ENCODE results near the gene ZFP2.

ZFP2 gene

GRCh38 chr5:178899289-178899688 is 3.6 kb downstream of the ZFP2 start:
- no peak for DNase-seq (ENCODE audit: low read depth)
- TF ChIP-seq CTCF (conservative IDR thresholded peaks at IDR 0.05; ENCODE audit: control insufficient read depth, insufficient read depth, low read depth, low read length), result no peak
- H3K4me3 ChIP-seq (ENCODE audit: control insufficient read depth, low read depth, low read length), result no peak overlapping the region

- peak; percentile 30 for DNase-seq (ENCODE audit: low read depth)
- no peak overlapping the region for H3K4me3 ChIP-seq (ENCODE audit: control insufficient read depth, low read depth, low read length)
- TF ChIP-seq CTCF (conservative IDR thresholded peaks at IDR 0.05; ENCODE audit: control insufficient read depth, insufficient read depth, low read depth, low read length), result no peak
Measured at GRCh38 chr5:178902849-178903248, 7.1 kb downstream of the ZFP2 start.

GRCh38 chr5:178931846-178932760 is 36.4 kb downstream of the ZFP2 start:
- no peak for TF ChIP-seq CTCF (conservative IDR thresholded peaks at IDR 0.05; ENCODE audit: control insufficient read depth, insufficient read depth, low read depth, low read length)
- H3K4me3 ChIP-seq (ENCODE audit: control insufficient read depth, low read depth, low read length), result no peak overlapping the region
- DNase-seq (ENCODE audit: low read depth), result no peak

- DNase-seq (ENCODE audit: low read depth), result peak; percentile 91
- H3K4me3 ChIP-seq (ENCODE audit: control insufficient read depth, low read depth, low read length), result peak within 1 kb of the TSS; percentile 55
Measured at GRCh38 chr5:178940569-178941360, 45.1 kb downstream of the ZFP2 start, which contains the start of gene ZNF454. Gene ZNF454, plus strand, starts transcription at chr5:178941198. Its CDS starts 1,594 bp downstream, at chr5:178942792.

GRCh38 chr5:178941361-178941760 is 45.6 kb downstream of the ZFP2 start:
- peak overlapping the region; percentile 55 for H3K4me3 ChIP-seq (ENCODE audit: control insufficient read depth, low read depth, low read length)
- TF ChIP-seq CTCF (conservative IDR thresholded peaks at IDR 0.05; ENCODE audit: control insufficient read depth, insufficient read depth, low read depth, low read length), result no peak
- no peak for DNase-seq (ENCODE audit: low read depth)

More at GRCh38 chr5:178940569-178941360, 45.1 kb downstream of the ZFP2 start, which contains the start of gene ZNF454:
- TF ChIP-seq CTCF (conservative IDR thresholded peaks at IDR 0.05; ENCODE audit: control insufficient read depth, insufficient read depth, low read depth, low read length), result no peak

- no peak for TF ChIP-seq CTCF (conservative IDR thresholded peaks at IDR 0.05; ENCODE audit: control insufficient read depth, insufficient read depth, low read depth, low read length)
- no peak overlapping the region for H3K4me3 ChIP-seq (ENCODE audit: control insufficient read depth, low read depth, low read length)
- no peak for DNase-seq (ENCODE audit: low read depth)
Measured at GRCh38 chr5:178965465-178966055, 69.8 kb downstream of the ZFP2 start.
